NCI-H748 treated with DMSO at 0.1 percent for 48 hours (cell line): ENCODE results near the gene MAP4.

Experiments used
- DNase-seq: peaks from one replicate; lab custom pipeline; 2025; lab: John Stamatoyannopoulos, UW

The MAP4 gene

GRCh38 chr3:47961815-47962606, 54.2 kb downstream of the MAP4 start:
- no peak for DNase-seq

- no peak for DNase-seq
Observed at GRCh38 chr3:47961036-47961435, 55.2 kb downstream of the MAP4 start.

GRCh38 chr3:47956521-47956920, 59.7 kb downstream of the MAP4 start:
- DNase-seq: no peak

- no peak for DNase-seq
Observed at GRCh38 chr3:47954567-47954966, 61.6 kb downstream of the MAP4 start.

- no peak for DNase-seq
Observed at GRCh38 chr3:47950453-47951169, 65.6 kb downstream of the MAP4 start.

- no peak for DNase-seq
Observed at GRCh38 chr3:47949979-47950378, 66.2 kb downstream of the MAP4 start.

- no peak for DNase-seq
Observed at GRCh38 chr3:47940232-47940631, 76.0 kb downstream of the MAP4 start.

- no peak for DNase-seq
Observed at GRCh38 chr3:47932421-47932820, 83.8 kb downstream of the MAP4 start.

GRCh38 chr3:47930979-47931378, 85.2 kb downstream of the MAP4 start:
- no peak for DNase-seq

- no peak for DNase-seq
Observed at GRCh38 chr3:47916696-47917095, 99.5 kb downstream of the MAP4 start.

GRCh38 chr3:47916201-47916600, 100.0 kb downstream of the MAP4 start:
- no peak for DNase-seq

- DNase-seq: no peak
Observed at GRCh38 chr3:47912006-47912504, 104.2 kb downstream of the MAP4 start.

GRCh38 chr3:47910777-47911440, 105.3 kb downstream of the MAP4 start:
- DNase-seq: no peak

GRCh38 chr3:47910233-47910632, 106.0 kb downstream of the MAP4 start:
- no peak for DNase-seq

GRCh38 chr3:47909607-47910006, 106.6 kb downstream of the MAP4 start:
- no peak for DNase-seq

GRCh38 chr3:47908744-47909143, 107.5 kb downstream of the MAP4 start:
- no peak for DNase-seq

- DNase-seq: no peak
Observed at GRCh38 chr3:47907784-47908183, 108.4 kb downstream of the MAP4 start.

- no peak for DNase-seq
Observed at GRCh38 chr3:47902746-47903145, 113.5 kb downstream of the MAP4 start.

- no peak for DNase-seq
Observed at GRCh38 chr3:47901280-47901833, 114.9 kb downstream of the MAP4 start.

- DNase-seq: no peak
Observed at GRCh38 chr3:47899495-47900108, 116.6 kb downstream of the MAP4 start.

- DNase-seq: no peak
Observed at GRCh38 chr3:47897954-47898353, 118.3 kb downstream of the MAP4 start.

- DNase-seq: no peak
Observed at GRCh38 chr3:47896736-47897135, 119.5 kb downstream of the MAP4 start.
